ENCODE data around the gene MATCAP1. TPM values are rescaled to one million over a fixed set of nuclear protein-coding genes. Genes with fewer than 3 reads are reported as not detected.

The MATCAP1 gene
- total RNA-seq, 2 donors from 2014 or later = 11.9 to 31.6 TPM

DNA sequence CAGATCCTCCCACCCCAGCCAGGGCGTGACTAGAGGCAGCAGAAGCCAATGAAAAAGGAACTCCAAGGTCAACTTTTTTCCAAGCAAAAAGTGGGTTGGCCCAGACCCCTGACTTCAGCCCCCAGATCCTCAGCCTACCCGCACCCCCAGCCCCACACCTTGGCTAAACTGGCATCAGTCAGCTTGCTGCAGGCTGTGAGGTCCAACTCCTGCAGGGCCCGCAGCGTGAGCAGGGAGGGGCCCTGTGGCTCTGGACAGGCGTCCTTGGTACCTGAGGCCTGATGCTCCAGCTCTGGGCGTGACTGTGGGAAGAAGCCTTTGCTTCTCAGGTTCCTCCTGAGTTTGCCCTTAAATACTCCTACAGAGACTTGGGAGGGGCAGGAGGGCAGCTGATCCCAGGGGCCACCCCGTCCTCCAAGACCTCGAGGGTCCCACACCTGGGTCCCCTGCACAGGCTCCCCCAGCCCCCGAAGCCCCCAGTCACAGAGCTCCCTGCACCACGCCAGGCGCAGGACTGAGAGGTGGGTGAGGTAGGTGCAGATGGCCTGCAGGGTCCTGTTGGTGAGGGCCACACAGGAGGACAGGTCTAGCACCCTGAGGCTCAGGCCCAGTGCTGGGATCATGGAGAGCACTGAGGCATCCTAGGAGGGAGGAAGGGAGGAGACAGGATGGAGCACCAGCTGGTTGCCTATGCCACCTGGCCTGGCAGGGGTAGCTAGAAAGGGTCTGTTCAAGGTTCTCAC lies 24.6 kb upstream of the MATCAP1 start:
- 51 to 60% methylated on average over 5 of the region's 11 CpGs for WGBS, 2 donors
- no peaks in the 10 kb centered on the region for H3K27me3 ChIP-seq
- no peaks in the 10 kb centered on the region for H3K9me3 ChIP-seq
- TF ChIP-seq POLR2A (IDR thresholded peaks at IDR 0.05) = no peak
- no peak for TF ChIP-seq CTCF (IDR thresholded peaks at IDR 0.05)
- H3K4me1 ChIP-seq = peaks cover 7% of the 10 kb centered on the region
- ATAC-seq (no peak), DNase-seq (no peak)
- peaks cover 2 to 9% of the 10 kb centered on the region in 2 donors for H3K36me3 ChIP-seq (replicated peaks in 1 of 2; ENCODE audit: insufficient read depth in 1 of 2, low read depth in 2 of 2)
- H3K4me3 ChIP-seq = no peak overlapping the region
- intact Hi-C loops (cut with DNase I) = no loop called here
- no peak overlapping the region for H3K27ac ChIP-seq

DNA sequence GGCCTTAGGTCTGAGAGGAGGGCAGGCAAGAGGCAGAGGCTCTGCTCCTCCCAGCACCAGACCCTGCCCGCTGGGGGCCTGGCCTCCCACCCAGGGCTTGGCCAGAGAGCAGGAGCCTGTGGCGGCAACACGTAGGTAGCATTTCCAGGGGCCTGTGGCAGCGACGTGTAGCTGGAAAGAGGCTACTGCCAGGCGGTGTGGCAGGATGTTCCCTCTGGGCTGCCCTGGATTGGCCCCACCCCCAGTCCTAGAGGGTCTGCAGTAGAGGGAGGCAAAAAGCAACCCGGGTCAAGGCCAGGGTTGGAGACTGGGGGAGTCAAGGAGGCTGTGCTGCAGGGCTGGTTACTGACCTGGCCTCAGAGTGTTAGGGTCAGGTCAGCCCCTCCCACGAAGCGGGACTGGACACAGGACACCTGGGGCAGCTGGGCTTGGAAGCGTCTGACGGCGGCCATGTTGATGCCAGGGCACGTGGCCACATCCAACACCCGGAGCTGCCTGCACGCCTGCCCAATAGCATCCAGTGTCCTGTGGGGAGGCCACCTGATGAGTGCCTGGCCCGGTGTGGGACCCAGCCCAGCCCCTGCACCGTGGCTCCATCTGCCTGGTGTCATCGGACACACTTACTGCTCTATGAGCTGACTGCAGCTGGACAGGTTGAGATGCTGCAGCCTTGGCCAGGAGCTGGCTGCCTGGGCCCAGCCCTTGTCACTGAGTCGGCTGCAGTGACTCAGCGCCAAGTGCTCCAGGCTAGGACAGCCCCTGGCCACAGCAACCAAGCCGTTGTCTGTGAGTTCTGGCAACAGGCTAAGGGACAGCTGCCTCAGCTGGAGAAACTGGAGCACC lies 23.7 kb upstream of the MATCAP1 start:
- Histone ChIP-seq H3K36me3 (replicated peaks in 1 of 2; ENCODE audit: insufficient read depth in 1 of 2, low read depth in 2 of 2) (peaks cover 10 to 15% of the 10 kb centered on the region in 2 donors), H3K27ac (no peak overlapping the region), H3K27me3 (no peaks in the 10 kb centered on the region), H3K4me3 (no peak overlapping the region), H3K9me3 (no peaks in the 10 kb centered on the region), H3K4me1 (no peaks in the 10 kb centered on the region)
- TF ChIP-seq POLR2A (IDR thresholded peaks at IDR 0.05) (no peak), CTCF (IDR thresholded peaks at IDR 0.05) (no peak)
- intact Hi-C loops (cut with DNase I) = no loop called here
- no peak for DNase-seq
- ATAC-seq = no peak
- WGBS, 2 donors = 64 to 66% methylated on average over 4 to 20 of the region's 21 CpGs

GRCh38 chr16:67206838-67207248 lies 23.1 kb upstream of the MATCAP1 start:
- intact Hi-C loops (cut with DNase I) = no loop called here
- Histone ChIP-seq H3K4me1 (no peaks in the 10 kb centered on the region), H3K4me3 (no peak overlapping the region), H3K9me3 (no peaks in the 10 kb centered on the region), H3K36me3 (replicated peaks in 1 of 2; ENCODE audit: insufficient read depth in 1 of 2, low read depth in 2 of 2) (peaks cover 16 to 21% of the 10 kb centered on the region in 2 donors), H3K27me3 (no peaks in the 10 kb centered on the region), H3K27ac (no peak overlapping the region)
- TF ChIP-seq CTCF (IDR thresholded peaks at IDR 0.05) (no peak), POLR2A (IDR thresholded peaks at IDR 0.05) (no peak)
- ATAC-seq (no peak), DNase-seq (no peak)
- WGBS, 2 donors = 95 to 100% methylated on average over 1 to 3 of the region's 3 CpGs

DNA sequence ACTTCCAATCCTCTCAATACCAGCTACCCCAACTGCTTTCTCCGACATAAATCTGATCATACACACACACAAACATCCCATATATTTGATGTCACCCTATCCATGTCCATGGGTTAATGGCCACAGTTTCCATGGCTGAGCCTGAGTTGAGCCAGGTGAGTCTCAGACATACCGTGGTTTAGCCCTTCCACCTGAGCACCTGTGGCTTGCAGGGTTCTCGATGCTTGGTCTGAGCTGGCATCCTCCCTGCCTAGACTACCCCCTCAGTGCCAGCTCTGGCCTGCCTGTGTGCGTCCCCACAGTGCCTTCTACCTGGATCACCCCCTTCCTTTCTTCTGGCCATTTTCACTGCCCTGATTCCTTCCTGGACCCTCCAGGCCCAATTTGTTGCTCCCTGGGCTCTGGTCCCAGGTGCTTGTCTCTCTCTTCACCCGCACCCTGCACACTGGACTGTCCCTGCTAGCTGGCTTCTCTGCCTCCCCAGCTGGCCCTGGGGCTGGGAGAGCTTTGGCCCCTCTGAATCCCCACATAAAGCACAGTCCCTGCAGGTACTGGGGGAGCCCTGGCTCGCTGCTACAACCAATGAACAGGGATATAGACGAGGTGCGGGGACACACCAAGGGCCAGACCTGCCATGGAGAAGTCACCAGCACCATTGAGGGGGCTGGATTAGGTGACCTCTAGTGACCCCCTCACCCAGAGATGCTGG lies 22.5 kb upstream of the MATCAP1 start:
- no peaks in the 10 kb centered on the region for H3K27me3 ChIP-seq
- DNase-seq = no peak
- no peak for ATAC-seq
- H3K27ac ChIP-seq = no peak overlapping the region
- no peak overlapping the region for H3K4me3 ChIP-seq
- no peaks in the 10 kb centered on the region for H3K4me1 ChIP-seq
- 88 to 91% methylated on average over 8 of the region's 8 CpGs for WGBS, 2 donors
- no peaks in the 10 kb centered on the region for H3K9me3 ChIP-seq
- intact Hi-C loops (cut with DNase I) = no loop called here
- H3K36me3 ChIP-seq (replicated peaks in 1 of 2; ENCODE audit: insufficient read depth in 1 of 2, low read depth in 2 of 2) = peaks cover 16 to 27% of the 10 kb centered on the region in 2 donors
- TF ChIP-seq POLR2A (IDR thresholded peaks at IDR 0.05) (no peak), CTCF (IDR thresholded peaks at IDR 0.05) (no peak)

All from body of pancreas (tissue), 4 donors.